Measurements from ENCODE around the gene SGTA. TPM values are rescaled to one million over a fixed set of nuclear protein-coding genes. Genes with fewer than 3 reads are reported as not detected.

SGTA gene
- total and polyA plus RNA-seq, 2 of the 13 experiments (the other 11 are each of a cell fraction or from before 2014, with no cell fraction given) = 43.9 to 47.4 TPM

DNA sequence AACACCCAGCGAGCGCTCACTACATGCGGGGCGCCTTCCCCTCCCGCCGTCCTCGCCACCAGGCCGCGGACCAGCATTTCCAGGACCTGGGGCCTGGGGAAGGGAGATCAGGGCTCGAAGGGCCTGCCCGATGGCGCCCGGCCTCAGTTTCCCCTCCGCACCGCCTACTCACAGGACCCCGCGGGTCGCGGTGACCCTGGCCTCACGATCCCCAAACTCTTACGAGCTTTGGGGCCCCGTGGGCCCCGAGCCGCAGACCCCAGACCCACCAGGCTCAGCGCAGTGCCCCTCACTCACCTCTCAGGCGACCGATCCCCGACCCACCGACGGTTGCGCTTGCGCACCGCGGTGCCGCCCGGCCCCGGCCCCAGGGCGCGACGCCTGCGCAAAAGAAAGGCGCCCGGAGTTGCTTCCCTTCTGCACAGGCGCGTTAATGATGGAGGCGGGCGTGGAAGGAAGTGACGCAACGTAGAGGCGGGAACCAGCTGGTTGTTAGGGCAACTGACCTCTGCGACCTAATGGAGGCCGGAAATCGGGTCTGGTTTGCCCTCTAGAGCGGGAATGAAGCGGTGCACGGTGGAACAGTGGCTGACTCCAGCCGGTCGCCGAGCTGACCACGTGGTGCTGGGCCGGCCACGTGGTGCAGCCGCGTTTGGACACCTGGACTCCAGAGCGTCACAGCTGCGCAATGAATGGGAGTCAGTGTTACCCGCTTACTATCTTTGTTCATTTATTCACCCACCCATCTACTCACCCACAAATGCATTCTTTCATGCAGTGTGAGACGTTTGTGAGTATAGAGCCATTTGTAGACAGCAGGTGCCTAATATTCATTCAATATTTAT, at the start of gene SGTA (continued):
- TF ChIP-seq, protein P1, sequence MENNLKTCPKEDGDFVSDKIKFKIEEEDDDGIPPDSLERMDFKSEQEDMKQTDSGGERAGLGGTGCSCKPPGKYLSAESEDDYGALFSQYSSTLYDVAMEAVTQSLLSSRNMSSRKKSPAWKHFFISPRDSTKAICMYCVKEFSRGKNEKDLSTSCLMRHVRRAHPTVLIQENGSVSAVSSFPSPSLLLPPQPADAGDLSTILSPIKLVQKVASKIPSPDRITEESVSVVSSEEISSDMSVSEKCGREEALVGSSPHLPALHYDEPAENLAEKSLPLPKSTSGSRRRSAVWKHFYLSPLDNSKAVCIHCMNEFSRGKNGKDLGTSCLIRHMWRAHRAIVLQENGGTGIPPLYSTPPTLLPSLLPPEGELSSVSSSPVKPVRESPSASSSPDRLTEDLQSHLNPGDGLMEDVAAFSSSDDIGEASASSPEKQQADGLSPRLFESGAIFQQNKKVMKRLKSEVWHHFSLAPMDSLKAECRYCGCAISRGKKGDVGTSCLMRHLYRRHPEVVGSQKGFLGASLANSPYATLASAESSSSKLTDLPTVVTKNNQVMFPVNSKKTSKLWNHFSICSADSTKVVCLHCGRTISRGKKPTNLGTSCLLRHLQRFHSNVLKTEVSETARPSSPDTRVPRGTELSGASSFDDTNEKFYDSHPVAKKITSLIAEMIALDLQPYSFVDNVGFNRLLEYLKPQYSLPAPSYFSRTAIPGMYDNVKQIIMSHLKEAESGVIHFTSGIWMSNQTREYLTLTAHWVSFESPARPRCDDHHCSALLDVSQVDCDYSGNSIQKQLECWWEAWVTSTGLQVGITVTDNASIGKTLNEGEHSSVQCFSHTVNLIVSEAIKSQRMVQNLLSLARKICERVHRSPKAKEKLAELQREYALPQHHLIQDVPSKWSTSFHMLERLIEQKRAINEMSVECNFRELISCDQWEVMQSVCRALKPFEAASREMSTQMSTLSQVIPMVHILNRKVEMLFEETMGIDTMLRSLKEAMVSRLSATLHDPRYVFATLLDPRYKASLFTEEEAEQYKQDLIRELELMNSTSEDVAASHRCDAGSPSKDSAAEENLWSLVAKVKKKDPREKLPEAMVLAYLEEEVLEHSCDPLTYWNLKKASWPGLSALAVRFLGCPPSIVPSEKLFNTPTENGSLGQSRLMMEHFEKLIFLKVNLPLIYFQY (CRISPR knock-in tag; IDR thresholded peaks at IDR 0.05; ENCODE audit: borderline replicate concordance) = peak; percentile 56; the same call in 1 of the 2 replicates
- TF ChIP-seq TRIM24 (CRISPR knock-in tag; IDR thresholded peaks at IDR 0.05) = no peak
- TF ChIP-seq ZBTB3 (CRISPR knock-in tag; IDR thresholded peaks at IDR 0.05; ENCODE audit: borderline replicate concordance, low read depth) = peak; percentile 40; the same call in 1 of the 2 replicates
- peak; percentile 70 for TF ChIP-seq IKZF4 (CRISPR knock-in tag; IDR thresholded peaks at IDR 0.05; ENCODE audit: borderline replicate concordance, low read depth, not compliant biosample characterization)
- peak; percentile 22; the same call in 1 of the 2 replicates for TF ChIP-seq JUNB (CRISPR knock-in tag; IDR thresholded peaks at IDR 0.05; ENCODE audit: borderline replicate concordance)
- peak; percentile 99 for TF ChIP-seq REL (CRISPR knock-in tag; conservative IDR thresholded peaks at IDR 0.05)
- TF ChIP-seq HOXA7 (CRISPR knock-in tag; IDR thresholded peaks at IDR 0.05) = no peak
- TF ChIP-seq ZNF337 (CRISPR knock-in tag; IDR thresholded peaks at IDR 0.05; ENCODE audit: borderline replicate concordance, low read depth) = no peak
- TF ChIP-seq ZNF24 (IDR thresholded peaks at IDR 0.05) = no peak; the same call in 1 of the 2 replicates
- TF ChIP-seq THAP11 (CRISPR knock-in tag; IDR thresholded peaks at IDR 0.05) = peak; percentile 95
- peak; percentile 15; the same call in 1 of the 2 replicates for TF ChIP-seq ZNF776 (CRISPR knock-in tag; IDR thresholded peaks at IDR 0.05)
- TF ChIP-seq TMF1 (CRISPR knock-in tag; IDR thresholded peaks at IDR 0.05; ENCODE audit: low read depth) = peak; percentile 97
- no peak for TF ChIP-seq MZF1 (CRISPR knock-in tag; IDR thresholded peaks at IDR 0.05; ENCODE audit: borderline replicate concordance)
- TF ChIP-seq, protein P2, sequence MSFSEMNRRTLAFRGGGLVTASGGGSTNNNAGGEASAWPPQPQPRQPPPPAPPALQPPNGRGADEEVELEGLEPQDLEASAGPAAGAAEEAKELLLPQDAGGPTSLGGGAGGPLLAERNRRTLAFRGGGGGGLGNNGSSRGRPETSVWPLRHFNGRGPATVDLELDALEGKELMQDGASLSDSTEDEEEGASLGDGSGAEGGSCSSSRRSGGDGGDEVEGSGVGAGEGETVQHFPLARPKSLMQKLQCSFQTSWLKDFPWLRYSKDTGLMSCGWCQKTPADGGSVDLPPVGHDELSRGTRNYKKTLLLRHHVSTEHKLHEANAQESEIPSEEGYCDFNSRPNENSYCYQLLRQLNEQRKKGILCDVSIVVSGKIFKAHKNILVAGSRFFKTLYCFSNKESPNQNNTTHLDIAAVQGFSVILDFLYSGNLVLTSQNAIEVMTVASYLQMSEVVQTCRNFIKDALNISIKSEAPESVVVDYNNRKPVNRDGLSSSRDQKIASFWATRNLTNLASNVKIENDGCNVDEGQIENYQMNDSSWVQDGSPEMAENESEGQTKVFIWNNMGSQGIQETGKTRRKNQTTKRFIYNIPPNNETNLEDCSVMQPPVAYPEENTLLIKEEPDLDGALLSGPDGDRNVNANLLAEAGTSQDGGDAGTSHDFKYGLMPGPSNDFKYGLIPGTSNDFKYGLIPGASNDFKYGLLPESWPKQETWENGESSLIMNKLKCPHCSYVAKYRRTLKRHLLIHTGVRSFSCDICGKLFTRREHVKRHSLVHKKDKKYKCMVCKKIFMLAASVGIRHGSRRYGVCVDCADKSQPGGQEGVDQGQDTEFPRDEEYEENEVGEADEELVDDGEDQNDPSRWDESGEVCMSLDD (CRISPR knock-in tag; IDR thresholded peaks at IDR 0.05; ENCODE audit: borderline replicate concordance) = peak; percentile 90
- no peak for TF ChIP-seq ZNF720 (CRISPR knock-in tag; IDR thresholded peaks at IDR 0.05)
- TF ChIP-seq ATM (IDR thresholded peaks at IDR 0.05; ENCODE audit: borderline replicate concordance) = no peak
- TF ChIP-seq, protein P3, sequence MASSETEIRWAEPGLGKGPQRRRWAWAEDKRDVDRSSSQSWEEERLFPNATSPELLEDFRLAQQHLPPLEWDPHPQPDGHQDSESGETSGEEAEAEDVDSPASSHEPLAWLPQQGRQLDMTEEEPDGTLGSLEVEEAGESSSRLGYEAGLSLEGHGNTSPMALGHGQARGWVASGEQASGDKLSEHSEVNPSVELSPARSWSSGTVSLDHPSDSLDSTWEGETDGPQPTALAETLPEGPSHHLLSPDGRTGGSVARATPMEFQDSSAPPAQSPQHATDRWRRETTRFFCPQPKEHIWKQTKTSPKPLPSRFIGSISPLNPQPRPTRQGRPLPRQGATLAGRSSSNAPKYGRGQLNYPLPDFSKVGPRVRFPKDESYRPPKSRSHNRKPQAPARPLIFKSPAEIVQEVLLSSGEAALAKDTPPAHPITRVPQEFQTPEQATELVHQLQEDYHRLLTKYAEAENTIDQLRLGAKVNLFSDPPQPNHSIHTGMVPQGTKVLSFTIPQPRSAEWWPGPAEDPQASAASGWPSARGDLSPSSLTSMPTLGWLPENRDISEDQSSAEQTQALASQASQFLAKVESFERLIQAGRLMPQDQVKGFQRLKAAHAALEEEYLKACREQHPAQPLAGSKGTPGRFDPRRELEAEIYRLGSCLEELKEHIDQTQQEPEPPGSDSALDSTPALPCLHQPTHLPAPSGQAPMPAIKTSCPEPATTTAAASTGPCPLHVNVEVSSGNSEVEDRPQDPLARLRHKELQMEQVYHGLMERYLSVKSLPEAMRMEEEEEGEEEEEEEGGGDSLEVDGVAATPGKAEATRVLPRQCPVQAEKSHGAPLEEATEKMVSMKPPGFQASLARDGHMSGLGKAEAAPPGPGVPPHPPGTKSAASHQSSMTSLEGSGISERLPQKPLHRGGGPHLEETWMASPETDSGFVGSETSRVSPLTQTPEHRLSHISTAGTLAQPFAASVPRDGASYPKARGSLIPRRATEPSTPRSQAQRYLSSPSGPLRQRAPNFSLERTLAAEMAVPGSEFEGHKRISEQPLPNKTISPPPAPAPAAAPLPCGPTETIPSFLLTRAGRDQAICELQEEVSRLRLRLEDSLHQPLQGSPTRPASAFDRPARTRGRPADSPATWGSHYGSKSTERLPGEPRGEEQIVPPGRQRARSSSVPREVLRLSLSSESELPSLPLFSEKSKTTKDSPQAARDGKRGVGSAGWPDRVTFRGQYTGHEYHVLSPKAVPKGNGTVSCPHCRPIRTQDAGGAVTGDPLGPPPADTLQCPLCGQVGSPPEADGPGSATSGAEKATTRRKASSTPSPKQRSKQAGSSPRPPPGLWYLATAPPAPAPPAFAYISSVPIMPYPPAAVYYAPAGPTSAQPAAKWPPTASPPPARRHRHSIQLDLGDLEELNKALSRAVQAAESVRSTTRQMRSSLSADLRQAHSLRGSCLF (CRISPR knock-in tag; IDR thresholded peaks at IDR 0.05; ENCODE audit: borderline replicate concordance) = peak; percentile 95; the same call in 1 of the 2 replicates

Measured in HepG2 (cell line).